NCI-H146 (cell line): Measurements from ENCODE around the gene TRERF1.
"Not testable (repeated sequence)": the region's sequence is repeated elsewhere in the genome, so short reads cannot be mapped to it uniquely, and the experiment has no call there.

ENCODE experiments used
- DNase-seq: peaks from one replicate; lab custom pipeline; 2025; lab: John Stamatoyannopoulos, UW

The TRERF1 gene

GRCh38 chr6:42337985-42338743 lies 113.6 kb downstream of the TRERF1 start:
- DNase-seq = no peak

- no peak for DNase-seq
These were observed 115.3 kb downstream of the TRERF1 start for GRCh38 chr6:42336431-42336830.

GRCh38 chr6:42335896-42336295 lies 115.8 kb downstream of the TRERF1 start:
- no peak for DNase-seq

- no peak for DNase-seq
These were observed 116.9 kb downstream of the TRERF1 start for GRCh38 chr6:42334870-42335269.

- no peak for DNase-seq
These were observed 118.1 kb downstream of the TRERF1 start for GRCh38 chr6:42333612-42334011.

- no peak for DNase-seq
These were observed 118.8 kb downstream of the TRERF1 start for GRCh38 chr6:42332916-42333315.

- DNase-seq = peak; percentile 47
These were observed 120.7 kb downstream of the TRERF1 start for GRCh38 chr6:42331019-42331418.

GRCh38 chr6:42326248-42326647 lies 125.5 kb downstream of the TRERF1 start:
- peak; percentile 86 for DNase-seq

GRCh38 chr6:42324656-42325324 lies 126.9 kb downstream of the TRERF1 start:
- DNase-seq = not testable (repeated sequence)

GRCh38 chr6:42322676-42323075 lies 129.1 kb downstream of the TRERF1 start:
- DNase-seq = no peak

- no peak for DNase-seq
These were observed 129.8 kb downstream of the TRERF1 start for GRCh38 chr6:42321976-42322375.

- no peak for DNase-seq
These were observed 131.0 kb downstream of the TRERF1 start for GRCh38 chr6:42320762-42321161.

GRCh38 chr6:42318480-42318879 lies 133.2 kb downstream of the TRERF1 start:
- DNase-seq = no peak

GRCh38 chr6:42316981-42317380 lies 134.7 kb downstream of the TRERF1 start:
- peak; percentile 15 for DNase-seq

GRCh38 chr6:42315991-42316970 lies 135.4 kb downstream of the TRERF1 start:
- no peak for DNase-seq

GRCh38 chr6:42315259-42315990 lies 136.3 kb downstream of the TRERF1 start:
- DNase-seq = no peak

- DNase-seq = no peak
These were observed 137.0 kb downstream of the TRERF1 start for GRCh38 chr6:42314571-42315258.

- no peak for DNase-seq
These were observed 137.7 kb downstream of the TRERF1 start for GRCh38 chr6:42313941-42314570.

- DNase-seq = no peak
These were observed 138.7 kb downstream of the TRERF1 start for GRCh38 chr6:42313038-42313437.

- no peak for DNase-seq
These were observed 144.6 kb downstream of the TRERF1 start for GRCh38 chr6:42307141-42307470.
